ENCODE measurements around the gene FRY.

FRY gene

DNA sequence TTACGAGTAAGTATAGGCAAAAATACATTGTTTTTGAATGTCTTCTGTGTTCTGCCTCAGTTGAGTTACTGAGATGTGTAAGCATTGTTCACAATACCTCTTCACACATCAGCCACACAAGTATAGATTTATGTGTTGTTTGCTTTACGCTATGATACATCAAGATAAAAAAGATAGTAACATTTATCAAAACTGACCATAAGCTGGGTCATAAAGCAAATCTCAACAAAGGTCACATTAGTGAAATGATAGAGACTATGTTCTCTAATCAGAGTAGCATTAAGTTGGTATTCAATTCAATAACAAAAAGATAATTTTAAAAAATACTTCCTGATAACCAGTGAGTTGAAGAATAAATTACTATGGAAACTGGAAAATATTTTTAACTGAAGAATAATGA lies 156.1 kb downstream of the FRY start:
- no peak for FAIRE-seq

DNA sequence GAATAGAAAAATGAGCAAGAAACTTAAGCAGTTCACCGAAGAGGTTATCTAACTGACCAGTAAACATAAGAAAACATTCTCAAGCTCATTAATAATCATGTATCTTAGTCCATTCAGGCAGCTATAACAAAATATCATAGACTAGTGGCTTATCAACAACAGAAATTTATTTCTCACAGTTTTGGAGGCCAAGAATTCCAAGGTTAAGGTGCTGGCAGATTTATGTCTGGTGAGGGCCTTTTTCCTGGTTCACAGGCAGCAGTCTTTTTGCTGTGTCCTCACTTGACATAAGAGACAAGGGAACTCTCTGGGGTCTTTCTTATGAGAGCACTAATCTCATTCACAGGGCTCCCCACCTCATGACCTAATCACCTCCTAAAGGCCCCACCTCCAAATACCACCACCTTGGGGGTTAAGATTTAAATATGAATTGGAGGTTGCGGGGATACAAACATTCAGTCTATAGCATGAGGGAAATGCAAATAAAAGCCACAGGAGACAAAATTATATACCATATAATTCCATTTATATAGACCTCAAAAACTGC lies 160.0 kb downstream of the FRY start:
- FAIRE-seq = no peak

DNA sequence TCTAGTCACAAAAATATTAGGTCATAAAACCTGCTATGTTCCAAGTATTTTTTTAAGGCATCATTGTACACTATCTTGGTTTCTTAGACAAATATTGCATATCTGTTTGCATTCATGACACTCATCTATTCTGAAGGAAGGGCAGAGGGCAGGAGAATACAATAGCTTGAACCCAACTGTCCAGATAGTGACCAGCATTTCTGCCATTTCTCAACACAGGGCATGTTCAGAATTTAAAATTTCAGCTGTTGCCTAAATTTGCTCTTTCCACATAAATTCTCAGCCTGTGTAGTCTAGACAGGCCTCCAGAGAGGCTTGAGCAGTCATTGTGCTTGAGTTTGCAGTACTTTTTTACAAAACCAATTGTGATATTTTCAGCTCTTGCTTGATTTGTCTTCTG lies 164.1 kb downstream of the FRY start:
- FAIRE-seq = no peak

GRCh38 chr13:32199168-32199567 lies 167.6 kb downstream of the FRY start:
- FAIRE-seq = no peak

DNA sequence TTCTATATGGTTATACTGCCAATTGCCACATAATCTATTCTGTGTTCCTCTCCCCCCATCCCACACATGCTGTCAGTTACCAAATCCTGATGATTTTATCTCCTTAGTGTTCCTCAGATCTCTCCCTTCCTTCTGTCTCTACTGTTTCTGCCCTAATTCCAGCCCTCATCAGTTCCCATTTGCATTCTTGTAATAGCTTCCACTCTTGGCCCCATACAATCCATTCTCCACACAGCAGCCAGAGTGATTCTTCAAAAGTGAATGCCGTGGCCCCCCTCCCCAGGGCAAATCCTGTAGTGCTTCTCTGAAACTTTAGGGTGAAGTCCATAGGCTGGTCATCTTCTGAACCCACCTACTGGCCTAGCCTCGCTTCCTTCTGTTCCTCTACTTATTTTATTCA lies 169.2 kb downstream of the FRY start:
- no peak for FAIRE-seq

GRCh38 chr13:32201809-32202208 lies 170.2 kb downstream of the FRY start:
- FAIRE-seq = no peak

GRCh38 chr13:32202268-32202667 lies 170.7 kb downstream of the FRY start:
- no peak for FAIRE-seq

DNA sequence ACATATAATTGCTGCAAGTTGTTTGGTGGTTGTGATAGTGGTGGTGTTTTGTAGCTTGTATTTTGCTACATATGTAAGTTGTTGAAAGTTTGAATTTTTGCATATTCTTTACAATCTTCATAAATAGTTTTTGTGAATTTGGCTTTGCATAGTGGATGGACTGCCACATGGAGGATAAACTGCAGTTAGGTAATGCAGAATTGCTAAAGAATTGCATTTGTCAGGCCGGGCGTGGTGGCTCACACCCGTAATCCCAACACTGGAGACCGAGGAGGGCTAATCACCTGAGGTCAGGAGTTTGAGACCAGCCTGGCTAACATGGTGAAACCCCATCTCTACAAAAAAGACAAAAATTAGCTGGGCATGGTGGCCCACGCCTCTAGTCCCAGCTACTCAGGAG lies 171.6 kb downstream of the FRY start:
- no peak for FAIRE-seq

GRCh38 chr13:32203736-32204135 lies 172.2 kb downstream of the FRY start:
- FAIRE-seq = no peak

- no peak for FAIRE-seq
Measured at GRCh38 chr13:32205431-32206096, 174.0 kb downstream of the FRY start.

DNA sequence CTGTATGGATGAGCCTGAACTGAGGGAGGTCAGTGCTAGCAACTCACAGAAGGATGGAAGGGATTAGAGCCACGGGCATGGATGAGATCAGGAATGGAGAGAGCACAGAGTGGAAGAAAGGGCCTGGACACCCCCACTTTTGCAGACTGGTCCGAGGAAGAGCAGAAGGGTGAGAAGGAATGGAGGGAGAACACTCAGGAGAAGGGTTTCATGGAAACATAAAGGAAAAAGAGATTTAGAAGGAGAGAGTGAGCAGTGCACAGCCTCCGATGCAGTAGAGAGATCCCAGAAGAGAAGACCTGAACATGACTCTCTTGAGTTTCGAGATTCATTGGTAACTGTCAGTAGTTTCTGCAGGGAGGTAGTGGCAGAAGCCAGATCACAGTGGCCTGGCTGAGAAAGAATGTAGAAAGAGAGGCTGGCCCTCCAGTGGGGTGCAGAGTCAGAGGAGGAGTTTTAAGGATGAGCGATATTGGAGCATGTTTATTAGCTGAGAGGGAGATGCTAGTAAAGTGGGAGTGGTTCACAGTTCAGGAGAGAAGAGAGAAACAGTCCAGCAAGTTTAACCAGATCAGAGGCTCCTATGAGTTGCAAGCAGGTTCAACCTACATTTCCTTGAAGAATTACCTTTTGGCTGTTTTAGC lies 174.6 kb downstream of the FRY start:
- no peak for FAIRE-seq

DNA sequence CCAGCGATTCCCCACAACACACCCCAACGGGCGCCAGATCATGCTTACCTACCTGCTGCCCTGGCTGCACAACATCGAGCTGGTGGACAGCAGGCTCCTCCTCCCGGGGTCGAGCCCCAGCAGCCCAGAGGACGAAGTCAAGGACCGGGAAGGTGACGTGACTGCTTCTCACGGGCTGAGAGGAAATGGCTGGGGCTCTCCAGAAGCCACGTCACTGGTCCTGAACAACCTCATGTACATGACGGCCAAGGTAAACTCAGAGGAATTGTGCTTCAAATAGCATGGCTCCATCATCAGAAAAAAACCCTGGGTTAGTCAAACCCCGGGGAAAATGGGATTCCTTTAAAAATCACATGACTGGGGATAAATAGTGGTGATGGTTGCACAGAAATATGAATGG lies 177.3 kb downstream of the FRY start:
- FAIRE-seq = no peak

DNA sequence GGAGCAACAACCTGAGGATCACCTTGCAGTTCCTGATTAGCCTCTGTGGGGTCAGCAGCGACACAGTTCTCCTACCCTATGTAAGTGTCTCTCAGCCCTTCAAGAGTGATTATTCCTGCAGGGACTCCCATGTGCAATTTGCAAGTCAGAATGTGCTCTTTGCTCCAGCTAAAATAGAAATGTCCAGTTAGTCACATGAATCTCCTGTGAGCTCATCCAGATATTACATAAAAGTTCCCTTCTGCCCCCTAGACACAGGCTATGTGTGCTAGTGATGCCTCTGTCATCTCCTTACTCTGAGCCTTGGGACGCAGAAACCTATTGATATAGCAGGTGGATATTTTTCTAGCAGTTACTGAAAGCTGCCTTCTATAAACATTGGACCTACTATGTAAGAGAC lies 178.1 kb downstream of the FRY start:
- no peak for FAIRE-seq

- FAIRE-seq = no peak
Measured at GRCh38 chr13:32210101-32210500, 178.5 kb downstream of the FRY start.

DNA sequence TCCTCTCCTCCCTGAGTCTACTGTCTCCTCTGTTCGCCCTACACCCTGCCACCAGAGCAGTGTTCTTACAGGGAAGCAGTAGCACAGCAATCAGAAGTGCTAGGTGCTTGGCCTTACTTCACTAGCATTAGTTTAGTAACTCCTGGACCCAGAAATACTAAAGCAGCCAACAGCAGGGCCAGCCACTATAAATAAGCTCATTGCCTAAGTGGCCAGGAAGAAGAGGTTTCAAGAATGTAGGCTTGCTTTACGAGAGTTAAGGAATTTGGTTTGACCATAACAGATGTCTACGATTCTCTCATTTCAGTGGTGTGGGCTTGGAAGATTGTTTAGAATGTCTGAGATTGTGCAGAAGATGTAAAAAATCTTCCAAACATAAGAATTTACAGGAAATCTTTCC lies 180.2 kb downstream of the FRY start:
- no peak for FAIRE-seq

- FAIRE-seq = no peak
Measured at GRCh38 chr13:32212421-32212820, 180.8 kb downstream of the FRY start.

- no peak for FAIRE-seq
Measured at GRCh38 chr13:32213626-32214025, 182.1 kb downstream of the FRY start.

DNA sequence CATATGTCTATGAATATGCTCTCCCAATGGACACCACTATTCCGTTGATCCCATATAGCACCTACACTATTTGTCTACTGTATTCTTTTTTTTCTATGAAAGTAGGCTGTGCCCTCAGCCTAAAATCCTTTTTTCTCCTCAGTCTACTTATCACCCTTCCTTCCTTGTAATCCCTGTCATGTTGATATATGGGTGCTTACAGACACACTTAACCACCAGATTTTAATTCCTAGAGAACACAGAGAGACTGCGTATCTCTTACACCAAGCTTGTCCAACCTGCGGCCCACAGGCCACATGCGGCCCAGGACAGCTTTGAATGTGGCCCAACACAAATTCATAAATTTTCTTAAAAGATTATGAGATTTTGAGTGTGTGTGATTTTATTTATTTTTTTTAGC lies 182.5 kb downstream of the FRY start:
- no peak for FAIRE-seq

GRCh38 chr13:32216281-32216680 lies 184.7 kb downstream of the FRY start:
- no peak for FAIRE-seq

GRCh38 chr13:32222046-32222676 lies 190.6 kb downstream of the FRY start:
- no peak for FAIRE-seq

DNA sequence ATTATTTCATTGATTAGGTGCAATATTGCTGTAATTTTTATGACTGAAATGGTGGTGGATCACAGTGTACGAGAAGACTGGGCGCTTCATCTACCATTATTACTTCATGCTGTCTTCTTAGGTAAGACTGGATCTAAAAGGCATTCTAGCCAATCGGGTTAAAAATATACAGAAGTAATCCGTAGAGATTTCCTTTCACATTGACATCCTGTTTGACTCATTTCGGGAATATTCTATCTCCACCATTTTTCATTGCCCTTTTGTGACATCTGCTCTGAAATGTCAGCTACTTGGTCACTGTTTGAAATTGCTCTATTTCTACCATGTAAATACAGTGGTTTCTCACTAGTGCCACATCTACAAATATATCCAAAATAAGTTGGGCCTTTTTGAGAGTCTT lies 193.3 kb downstream of the FRY start:
- no peak for FAIRE-seq

DNA sequence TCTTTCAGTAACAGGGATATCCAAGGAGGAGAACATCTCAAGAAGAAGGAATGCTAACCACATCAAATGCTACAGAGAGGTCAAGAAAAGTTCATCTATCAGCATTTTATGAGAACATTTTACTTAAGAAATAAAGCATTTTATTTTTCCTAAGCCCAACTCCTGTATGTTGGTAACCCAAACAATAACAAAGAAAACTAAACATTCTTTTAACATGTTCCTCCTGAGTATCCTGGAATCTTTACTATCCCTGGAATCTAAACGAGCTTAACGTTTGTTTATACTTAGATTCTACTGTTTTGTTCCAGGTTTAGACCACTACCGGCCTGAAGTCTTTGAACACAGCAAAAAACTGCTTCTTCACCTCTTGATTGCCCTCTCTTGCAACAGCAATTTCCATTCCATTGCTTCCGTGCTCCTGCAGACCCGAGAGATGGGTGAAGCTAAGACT lies 193.9 kb downstream of the FRY start:
- FAIRE-seq = no peak

DNA sequence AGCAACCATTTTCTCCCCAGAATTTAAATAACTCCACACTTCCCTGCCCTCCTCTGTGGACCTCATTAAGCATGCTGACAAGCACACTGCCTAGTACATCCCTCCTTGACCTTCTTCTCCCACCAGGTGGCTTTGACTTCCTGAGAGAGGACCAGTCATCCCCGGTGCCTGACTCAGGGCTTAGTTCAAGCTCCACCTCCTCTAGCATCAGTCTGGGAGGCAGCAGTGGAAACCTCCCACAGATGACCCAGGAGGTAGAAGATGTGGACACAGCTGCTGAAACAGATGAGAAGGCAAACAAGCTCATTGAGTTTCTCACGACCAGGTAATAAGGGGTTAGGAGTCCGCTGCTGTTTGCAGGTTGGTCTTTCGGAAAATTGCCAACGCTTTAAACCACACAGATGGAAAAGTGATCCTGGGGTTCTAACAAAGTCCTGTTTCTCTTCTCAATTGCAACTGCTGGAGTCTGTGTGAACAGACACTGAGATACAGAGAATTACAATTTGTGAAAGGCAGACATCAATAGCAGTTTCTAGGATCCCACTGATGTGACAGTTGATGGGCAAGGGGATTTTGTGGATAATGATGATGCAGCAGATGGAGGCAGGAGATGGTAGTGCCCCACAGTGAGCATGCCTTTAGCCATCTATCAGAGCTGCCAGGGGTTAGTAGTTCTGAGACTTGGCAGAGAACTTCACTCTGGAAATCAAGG lies 196.9 kb downstream of the FRY start:
- no peak for FAIRE-seq

GRCh38 chr13:32229443-32229842 lies 197.9 kb downstream of the FRY start:
- FAIRE-seq = no peak
